Mesenchymal stem cell (in vitro differentiated cells and primary cell): Measurements from ENCODE around the gene INO80B.

Experiments
- DNase-seq: peaks from one replicate; pipeline ENCODE4 v3.0.0-alpha.2; 2013
- H2AFZ ChIP-seq: one replicate; pipeline ENCODE4 v1.6.1; 2013; ENCODE audit warnings: low read depth, mild to moderate bottlenecking, control low read depth, inconsistent platforms, low read length, moderate library complexity
- H2AK5ac ChIP-seq: 2 replicates; pipeline ENCODE4 v1.6.1; 2013; ENCODE audit warnings: low read length, moderate library complexity, mild to moderate bottlenecking, inconsistent platforms; ENCODE audit not compliant: severe bottlenecking
- H2BK120ac ChIP-seq: one replicate; pipeline ENCODE4 v1.6.1; 2013; ENCODE audit warnings: low read depth, mild to moderate bottlenecking, inconsistent platforms, low read length, moderate library complexity
- H2BK12ac ChIP-seq, 2 experiments: one replicate each; pipeline ENCODE4 v1.6.1; 2013; ENCODE audit warnings: inconsistent platforms in 2 of 2, low read length in 2 of 2, mild to moderate bottlenecking in 2 of 2, moderate library complexity in 2 of 2, control low read depth in 1 of 2
- H2BK15ac ChIP-seq: one replicate; pipeline ENCODE4 v1.6.1; 2013; ENCODE audit warnings: mild to moderate bottlenecking, low read depth, inconsistent platforms; ENCODE audit not compliant: poor library complexity, severe bottlenecking
- H2BK5ac ChIP-seq: 2 replicates; pipeline ENCODE4 v1.6.1; 2013; ENCODE audit warnings: low read depth, mild to moderate bottlenecking, low read length, control low read depth, inconsistent platforms; ENCODE audit not compliant: poor library complexity, severe bottlenecking
- H3K14ac ChIP-seq, 2 experiments: one replicate each; pipeline ENCODE4 v1.6.1; 2013; ENCODE audit warnings: inconsistent platforms in 2 of 2, low read length in 2 of 2, control low read depth in 1 of 2, mild to moderate bottlenecking in 1 of 2, moderate library complexity in 1 of 2
- H3K18ac ChIP-seq, 2 experiments: one replicate each; pipeline ENCODE4 v1.6.1; 2013; ENCODE audit warnings: inconsistent platforms in 2 of 2, low read length in 2 of 2, control low read depth in 1 of 2, low read depth in 1 of 2, mild to moderate bottlenecking in 1 of 2
- H3K23ac ChIP-seq, 2 experiments: one replicate each; pipeline ENCODE4 v1.6.1; 2013; ENCODE audit warnings: inconsistent platforms in 2 of 2, low read length in 2 of 2, mild to moderate bottlenecking in 2 of 2, moderate library complexity in 2 of 2, control low read depth in 1 of 2
- H3K27ac ChIP-seq: 2 replicates; pipeline ENCODE4 v1.5.1; 2013; ENCODE audit warnings: mild to moderate bottlenecking, moderate library complexity, low read length, control low read depth, inconsistent platforms; ENCODE audit not compliant: poor library complexity, severe bottlenecking
- H3K27me3 ChIP-seq, 2 experiments: 2 replicates each; pipeline versions ENCODE4 v1.6.1 to v1.7.0; 2013; ENCODE audit warnings: low read length in 2 of 2, mild to moderate bottlenecking in 2 of 2, moderate library complexity in 2 of 2, control low read depth in 1 of 2, inconsistent platforms in 1 of 2; ENCODE audit not compliant: control insufficient read depth in 1 of 2, insufficient read depth in 1 of 2
- H3K36me3 ChIP-seq, 2 experiments: 2 replicates each; pipeline versions ENCODE4 v1.6.1 to v1.7.0; 2013; ENCODE audit warnings: low read length in 2 of 2, control low read depth in 1 of 2, inconsistent platforms in 1 of 2, low read depth in 1 of 2, mild to moderate bottlenecking in 1 of 2; ENCODE audit not compliant: insufficient read depth in 2 of 2, control insufficient read depth in 1 of 2
- H3K4ac ChIP-seq, 2 experiments: one replicate each; pipeline ENCODE4 v1.6.1; 2013; ENCODE audit warnings: inconsistent platforms in 2 of 2, low read length in 2 of 2, mild to moderate bottlenecking in 2 of 2, moderate library complexity in 2 of 2, control low read depth in 1 of 2, low read depth in 1 of 2
- H3K4me1 ChIP-seq: 2 replicates; pipeline ENCODE4 v1.6.1; 2013; ENCODE audit warnings: low read depth, low read length, control low read depth; ENCODE audit not compliant: control insufficient read depth, insufficient read depth
- H3K4me2 ChIP-seq: 2 replicates; pipeline ENCODE4 v1.6.1; 2013; ENCODE audit warnings: low read length, mild to moderate bottlenecking, inconsistent platforms; ENCODE audit not compliant: poor library complexity, severe bottlenecking
- H3K4me3 ChIP-seq, 2 experiments: 2 replicates each; pipeline versions ENCODE4 v1.5.1 to v1.7.0; 2013; ENCODE audit warnings: low read length in 2 of 2, mild to moderate bottlenecking in 2 of 2, control low read depth in 1 of 2, low read depth in 1 of 2; ENCODE audit not compliant: insufficient read depth in 1 of 2
- H3K79me1 ChIP-seq: replicated peaks from 2 replicates; pipeline ENCODE4 v1.6.1; 2013; ENCODE audit warnings: mild to moderate bottlenecking, control low read depth, low read length, inconsistent platforms; ENCODE audit not compliant: poor library complexity, severe bottlenecking
- H3K9ac ChIP-seq: 2 replicates; pipeline ENCODE4 v1.7.0; 2013; ENCODE audit warnings: mild to moderate bottlenecking, low read length, moderate library complexity
- H3K9me3 ChIP-seq: 2 replicates; pipeline ENCODE4 v1.7.0; 2013; ENCODE audit warnings: mild to moderate bottlenecking, low read length; ENCODE audit not compliant: control insufficient read depth
- H4K8ac ChIP-seq: one replicate; pipeline ENCODE4 v1.6.1; 2013; ENCODE audit warnings: inconsistent platforms, mild to moderate bottlenecking, low read length, moderate library complexity
- H4K91ac ChIP-seq: one replicate; pipeline ENCODE4 v1.6.1; 2013; ENCODE audit warnings: mild to moderate bottlenecking, low read length, inconsistent platforms
- WGBS: methylation state at CpG from one replicate; pipeline ENCODE4 v1.1.7; 2013; ENCODE audit warnings: mixed read lengths; 5-methylcytosine and 5-hydroxymethylcytosine counted together

The INO80B gene

DNA sequence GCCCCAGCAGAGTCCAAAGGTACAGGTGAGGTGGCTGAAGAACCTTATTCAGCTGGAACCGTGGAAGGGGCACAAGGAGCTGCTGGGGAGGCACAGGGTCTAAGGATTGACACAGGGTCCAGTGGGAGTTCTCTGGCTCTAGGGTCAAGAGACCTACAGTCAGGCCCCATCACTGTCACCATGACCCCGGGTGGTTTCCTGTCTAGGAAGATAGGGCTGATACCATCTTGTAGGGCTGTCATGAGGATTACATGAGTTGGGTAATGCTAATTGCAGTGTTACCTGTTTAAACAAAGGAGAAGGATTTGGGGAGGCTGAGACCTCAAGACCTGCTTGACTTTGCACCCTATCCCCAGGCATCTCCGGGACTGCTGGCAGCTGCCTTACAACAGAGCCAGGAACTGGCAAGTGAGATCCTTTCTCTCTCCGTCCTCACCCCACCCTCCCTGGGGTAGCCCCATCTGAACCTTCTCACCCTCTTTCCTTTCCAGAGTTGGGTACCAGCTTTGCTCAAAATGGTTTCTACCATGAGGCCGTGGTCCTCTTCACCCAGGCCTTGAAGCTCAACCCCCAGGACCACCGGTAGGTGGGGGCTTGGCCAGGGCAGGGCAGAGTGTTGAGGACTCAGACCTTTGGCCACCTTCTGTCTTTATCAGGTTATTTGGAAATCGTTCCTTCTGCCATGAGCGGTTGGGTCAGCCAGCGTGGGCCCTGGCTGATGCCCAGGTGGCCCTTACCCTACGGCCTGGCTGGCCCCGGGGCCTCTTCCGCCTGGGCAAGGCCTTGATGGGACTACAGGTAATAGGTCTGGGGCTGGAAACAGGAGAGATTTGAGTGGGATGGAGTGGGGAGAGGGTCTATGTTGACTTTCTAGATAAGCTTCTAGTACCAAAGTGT, 37.0 kb downstream of the INO80B start:
- Histone ChIP-seq H3K18ac (no peak overlapping the region), H3K4ac (no peak overlapping the region), H2AFZ (no peak overlapping the region), H3K27me3 (peaks cover 0 to 3% of the 10 kb centered on the region in 2 experiments), H4K91ac (no peak overlapping the region), H2BK5ac (no peak overlapping the region), H2BK12ac (no peak overlapping the region), H3K79me1 (peaks cover 9% of the 10 kb centered on the region), H2BK15ac (no peak overlapping the region), H3K4me1 (no peaks in the 10 kb centered on the region), H3K4me3 (no peak overlapping the region), H3K23ac (no peak overlapping the region), H3K14ac (no peak overlapping the region), H2BK120ac (no peak overlapping the region), H3K4me2 (no peak overlapping the region), H3K9me3 (no peaks in the 10 kb centered on the region), H3K27ac (no peak overlapping the region), H4K8ac (no peak overlapping the region), H2AK5ac (no peak overlapping the region), H3K36me3 (peaks cover 50 to 67% of the 10 kb centered on the region in 2 experiments), H3K9ac (no peak overlapping the region)
- DNase-seq: no peak
- 96% methylated on average over 12 of the region's 12 CpGs for WGBS

DNA sequence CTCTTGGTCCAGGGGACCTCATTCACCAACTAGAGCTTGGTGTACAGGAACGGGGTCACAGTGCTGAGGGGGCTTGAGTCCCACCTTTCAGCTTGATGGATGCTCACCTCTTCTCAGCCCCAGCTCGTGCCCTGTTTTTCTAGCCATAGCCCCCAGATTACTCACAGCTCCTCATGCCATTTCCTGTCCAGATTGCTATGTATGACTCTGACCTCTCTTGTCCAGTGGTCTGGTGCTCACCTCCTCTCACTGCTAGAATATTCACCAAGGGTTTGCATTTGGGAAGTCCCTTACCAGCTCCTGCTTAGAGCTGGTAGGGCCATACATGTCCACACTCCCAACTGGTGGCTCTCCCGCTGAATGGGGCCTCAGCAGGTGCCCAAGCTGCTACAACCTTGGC, 38.7 kb downstream of the INO80B start:
- no peak for DNase-seq
- Histone ChIP-seq H3K14ac (no peak overlapping the region), H3K4me3 (no peak overlapping the region), H2AFZ (no peak overlapping the region), H2BK12ac (no peak overlapping the region), H2AK5ac (no peak overlapping the region), H3K27me3 (peaks cover 0 to 19% of the 10 kb centered on the region in 2 experiments), H3K23ac (no peak overlapping the region), H2BK120ac (no peak overlapping the region), H3K4me1 (peaks cover 11% of the 10 kb centered on the region), H3K18ac (no peak overlapping the region), H4K8ac (no peak overlapping the region), H3K4me2 (no peak overlapping the region), H2BK15ac (no peak overlapping the region), H3K9ac (no peak overlapping the region), H4K91ac (no peak overlapping the region), H3K36me3 (peaks cover 49 to 56% of the 10 kb centered on the region in 2 experiments), H3K27ac (no peak overlapping the region), H3K9me3 (no peaks in the 10 kb centered on the region), H3K4ac (no peak overlapping the region), H2BK5ac (no peak overlapping the region), H3K79me1 (peaks cover 5% of the 10 kb centered on the region)
- 76% methylated on average over 3 of the region's 3 CpGs for WGBS

DNA sequence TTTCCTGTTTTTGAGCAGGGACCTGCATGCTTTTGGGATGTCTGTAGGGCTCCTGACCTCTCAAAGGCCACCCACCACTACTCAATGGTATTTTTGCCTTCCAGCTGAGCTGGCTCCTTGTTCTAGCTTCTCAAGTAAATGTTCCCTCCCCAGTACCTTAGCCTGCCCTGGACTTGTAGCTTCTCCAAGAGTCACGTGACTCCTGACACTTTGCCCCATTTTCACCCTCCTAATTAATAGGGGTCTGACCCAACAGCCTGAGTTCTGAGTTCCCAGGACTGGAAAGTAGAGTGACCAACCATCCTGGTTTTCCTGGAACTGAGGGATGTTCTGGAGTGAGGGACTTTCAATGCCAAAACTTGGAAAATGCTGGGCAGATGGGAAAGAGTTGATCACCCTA, 40.6 kb downstream of the INO80B start:
- Histone ChIP-seq H2BK120ac (no peak overlapping the region), H2BK5ac (no peak overlapping the region), H3K18ac (no peak overlapping the region), H2BK12ac (no peak overlapping the region), H3K4me2 (no peak overlapping the region), H4K8ac (no peak overlapping the region), H2AK5ac (no peak overlapping the region), H3K36me3 (peaks cover 33 to 42% of the 10 kb centered on the region in 2 experiments), H2AFZ (no peak overlapping the region), H3K79me1 (no peaks in the 10 kb centered on the region), H3K4me3 (no peak overlapping the region), H3K9me3 (no peaks in the 10 kb centered on the region), H2BK15ac (no peak overlapping the region), H3K9ac (no peak overlapping the region), H3K14ac (no peak overlapping the region), H3K4me1 (peaks cover 27% of the 10 kb centered on the region), H3K27me3 (peaks cover 0 to 35% of the 10 kb centered on the region in 2 experiments), H3K4ac (no peak overlapping the region), H3K23ac (no peak overlapping the region), H3K27ac (no peak overlapping the region), H4K91ac (no peak overlapping the region)
- no peak for DNase-seq
- no CpG with 5 or more reads among the region's 1 CpG for WGBS

DNA sequence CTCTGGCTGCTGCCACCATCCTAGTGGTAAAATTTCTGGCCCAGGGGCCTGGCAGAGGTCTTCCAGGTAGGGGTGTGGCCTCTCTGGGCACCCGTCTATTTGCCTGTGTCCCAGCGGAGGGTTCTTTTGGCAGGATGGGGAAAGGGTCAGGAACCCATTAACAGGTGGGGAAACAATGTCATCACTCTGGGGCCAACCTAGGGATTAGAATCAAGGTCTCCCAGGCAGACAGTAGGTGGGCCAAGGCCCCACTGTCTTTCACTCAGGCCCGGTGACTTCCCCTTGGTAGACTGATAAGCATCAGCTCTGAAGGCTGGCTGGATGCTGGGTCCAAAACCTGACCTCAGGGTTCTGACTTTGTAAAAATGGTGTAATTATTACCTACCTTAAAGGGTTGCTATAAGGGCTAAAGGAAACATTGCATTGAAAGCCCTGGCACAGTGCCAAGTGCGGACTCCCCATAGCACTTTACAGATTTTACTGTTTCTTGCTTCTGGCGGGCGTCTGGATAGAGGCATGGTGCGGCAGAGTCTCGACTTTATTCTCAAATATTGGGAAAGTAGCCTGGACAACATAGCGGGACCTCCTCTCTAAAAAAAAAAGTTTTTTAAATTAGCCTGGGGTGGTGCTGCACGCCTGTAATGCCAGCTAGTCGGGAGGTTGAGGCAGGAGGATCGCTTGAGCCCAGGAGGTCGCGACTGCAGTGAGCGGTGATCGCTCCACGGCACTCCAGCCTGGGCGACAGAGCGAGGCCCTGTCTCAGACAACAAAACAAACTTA, 42.3 kb downstream of the INO80B start:
- Histone ChIP-seq H3K4me3 (peak overlapping the region in 1 of 2 experiments; percentile 77), H4K8ac (no peak overlapping the region), H3K9ac (peak overlapping the region; percentile 77), H3K27me3 (peaks cover 0 to 53% of the 10 kb centered on the region in 2 experiments), H3K18ac (no peak overlapping the region), H3K23ac (no peak overlapping the region), H3K4me2 (no peak overlapping the region), H3K9me3 (no peaks in the 10 kb centered on the region), H3K4me1 (peaks cover 29% of the 10 kb centered on the region), H2BK120ac (no peak overlapping the region), H2BK12ac (no peak overlapping the region), H3K14ac (no peak overlapping the region), H2AK5ac (no peak overlapping the region), H2BK5ac (no peak overlapping the region), H2AFZ (no peak overlapping the region), H3K36me3 (peaks cover 16 to 25% of the 10 kb centered on the region in 2 experiments), H3K27ac (no peak overlapping the region), H3K4ac (no peak overlapping the region), H3K79me1 (no peaks in the 10 kb centered on the region), H2BK15ac (no peak overlapping the region), H4K91ac (no peak overlapping the region)
- no peak for DNase-seq
- WGBS: 73% methylated on average over 16 of the region's 19 CpGs
